HG03139 (cell line): Measurements from ENCODE around the gene APP.
"Not testable (repeated sequence)": the region's sequence is repeated elsewhere in the genome, so short reads cannot be mapped to it uniquely, and the experiment has no call there.

Source experiments
- ATAC-seq: cut with Tn5 transposase; IDR thresholded peaks from one replicate; pipeline ENCODE4 v1.9.1; 2021; ENCODE audit not compliant: unreplicated experiment

APP gene

GRCh38 chr21:25953659-25954058 lies 216.9 kb downstream of the APP start:
- no peak for ATAC-seq

- ATAC-seq, result no peak
Observed at GRCh38 chr21:25953196-25953595, 217.4 kb downstream of the APP start.

GRCh38 chr21:25952306-25952705 lies 218.3 kb downstream of the APP start:
- ATAC-seq, result no peak

- ATAC-seq, result no peak
Observed at GRCh38 chr21:25949701-25950100, 220.9 kb downstream of the APP start.

- no peak for ATAC-seq
Observed at GRCh38 chr21:25944672-25945213, 225.8 kb downstream of the APP start.

GRCh38 chr21:25944082-25944481 lies 226.5 kb downstream of the APP start:
- ATAC-seq, result no peak

- ATAC-seq, result no peak
Observed at GRCh38 chr21:25942135-25942534, 228.4 kb downstream of the APP start.

GRCh38 chr21:25939396-25939761 lies 231.2 kb downstream of the APP start:
- no peak for ATAC-seq

- no peak for ATAC-seq
Observed at GRCh38 chr21:25938658-25939395, 231.7 kb downstream of the APP start.

GRCh38 chr21:25936776-25937175 lies 233.8 kb downstream of the APP start:
- no peak for ATAC-seq

GRCh38 chr21:25934771-25935224 lies 235.8 kb downstream of the APP start:
- ATAC-seq, result no peak

GRCh38 chr21:25934130-25934529 lies 236.4 kb downstream of the APP start:
- ATAC-seq, result no peak

- ATAC-seq, result no peak
Observed at GRCh38 chr21:25931765-25932164, 238.8 kb downstream of the APP start.

GRCh38 chr21:25929856-25930520 lies 240.6 kb downstream of the APP start:
- ATAC-seq, result no peak

- no peak for ATAC-seq
Observed at GRCh38 chr21:25927195-25927880, 243.2 kb downstream of the APP start.

- no peak for ATAC-seq
Observed at GRCh38 chr21:25925936-25926335, 244.6 kb downstream of the APP start.

GRCh38 chr21:25925064-25925800 lies 245.3 kb downstream of the APP start:
- no peak for ATAC-seq

- not testable (repeated sequence) for ATAC-seq
Observed at GRCh38 chr21:25918152-25918551, 252.4 kb downstream of the APP start.

- ATAC-seq, result no peak
Observed at GRCh38 chr21:25916226-25916625, 254.3 kb downstream of the APP start.

- ATAC-seq, result no peak
Observed at GRCh38 chr21:25913479-25913878, 257.1 kb downstream of the APP start.

GRCh38 chr21:25912402-25912746 lies 258.2 kb downstream of the APP start:
- no peak for ATAC-seq
